HL-60/S4 treated with phorbol 12-myristate 13-acetate at 8.2 ng/mL for 4 days and 3 days (cell line): ENCODE data around the gene CBARP.

Experiments used
- in situ Hi-C: fragments of 300-500 bp; cut with MboI; formaldehyde crosslinking; loops from 2 replicates; pipeline ENCODE4 v1.15.0; 2022; ENCODE audit warnings: low sequenced_read_pairs

The CBARP gene

GRCh38 chr19:1237754-1238368, at the start of gene CBARP:
Gene CBARP, minus strand, starts transcription at chr19:1238005. Its CDS starts 1,905 bp downstream, at chr19:1236100.
- in situ Hi-C loops, result no loop called here

GRCh38 chr19:1286487-1287353, 48.9 kb upstream of the CBARP start:
- in situ Hi-C loops, result no loop called here

- in situ Hi-C loops, result no loop called here
Observed at GRCh38 chr19:1285737-1286360, 48.0 kb upstream of the CBARP start, which contains the start of gene EFNA2. Gene EFNA2, plus strand, starts transcription at chr19:1285873. Its CDS starts 296 bp downstream, at chr19:1286169.

GRCh38 chr19:1284979-1285736, 47.4 kb upstream of the CBARP start:
- in situ Hi-C loops, result no loop called here

- in situ Hi-C loops, result no loop called here
Observed at GRCh38 chr19:1284293-1284978, 46.6 kb upstream of the CBARP start.

- in situ Hi-C loops, result no loop called here
Observed at GRCh38 chr19:1283917-1284292, 46.1 kb upstream of the CBARP start.

- in situ Hi-C loops, result no loop called here
Observed at GRCh38 chr19:1283207-1283916, 45.6 kb upstream of the CBARP start.

GRCh38 chr19:1282588-1283206, 44.9 kb upstream of the CBARP start:
- in situ Hi-C loops, result no loop called here

- in situ Hi-C loops, result no loop called here
Observed at GRCh38 chr19:1281569-1282287, 43.9 kb upstream of the CBARP start.

- in situ Hi-C loops, result no loop called here
Observed at GRCh38 chr19:1280636-1281568, 43.1 kb upstream of the CBARP start.

GRCh38 chr19:1279782-1280341, 42.1 kb upstream of the CBARP start:
- in situ Hi-C loops, result no loop called here

GRCh38 chr19:1278713-1279660, 41.2 kb upstream of the CBARP start:
- in situ Hi-C loops, result no loop called here

GRCh38 chr19:1278074-1278473, 40.3 kb upstream of the CBARP start:
- in situ Hi-C loops, result no loop called here

GRCh38 chr19:1277061-1277460, 39.3 kb upstream of the CBARP start:
- in situ Hi-C loops, result no loop called here

GRCh38 chr19:1276628-1277022, 38.8 kb upstream of the CBARP start:
- in situ Hi-C loops, result no loop called here

GRCh38 chr19:1275976-1276627, 38.3 kb upstream of the CBARP start:
- in situ Hi-C loops, result no loop called here
